HG03575 (cell line): ENCODE measurements around the gene KRTAP5-4.

Experiments
- ATAC-seq: cut with Tn5 transposase; IDR thresholded peaks from one replicate; pipeline ENCODE4 v1.9.1; 2021; ENCODE audit not compliant: unreplicated experiment, insufficient number of reproducible peaks, low FRiP score; ENCODE audit errors: extremely low read depth

Gene KRTAP5-4

DNA sequence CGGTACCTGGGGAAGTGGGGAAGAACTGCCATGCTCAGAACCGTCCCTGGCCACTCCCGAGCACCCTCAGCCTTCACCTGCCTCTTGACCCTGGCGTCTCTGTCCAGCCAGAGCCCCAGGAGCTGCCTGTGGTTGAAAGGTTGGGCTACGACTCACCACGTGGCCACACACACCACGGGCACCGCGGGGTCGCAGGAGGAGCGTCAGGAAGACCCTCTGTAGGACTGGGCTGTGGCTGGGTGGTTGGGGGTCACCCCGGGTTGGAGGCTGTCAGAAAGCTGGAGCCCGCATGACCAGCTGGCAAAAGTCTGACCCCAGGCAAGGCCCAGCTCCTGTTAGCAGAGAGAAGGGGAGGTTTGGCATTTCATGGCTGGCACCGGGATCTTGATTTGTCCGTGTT, 19.2 kb upstream of the KRTAP5-4 start:
- ATAC-seq = no peak

DNA sequence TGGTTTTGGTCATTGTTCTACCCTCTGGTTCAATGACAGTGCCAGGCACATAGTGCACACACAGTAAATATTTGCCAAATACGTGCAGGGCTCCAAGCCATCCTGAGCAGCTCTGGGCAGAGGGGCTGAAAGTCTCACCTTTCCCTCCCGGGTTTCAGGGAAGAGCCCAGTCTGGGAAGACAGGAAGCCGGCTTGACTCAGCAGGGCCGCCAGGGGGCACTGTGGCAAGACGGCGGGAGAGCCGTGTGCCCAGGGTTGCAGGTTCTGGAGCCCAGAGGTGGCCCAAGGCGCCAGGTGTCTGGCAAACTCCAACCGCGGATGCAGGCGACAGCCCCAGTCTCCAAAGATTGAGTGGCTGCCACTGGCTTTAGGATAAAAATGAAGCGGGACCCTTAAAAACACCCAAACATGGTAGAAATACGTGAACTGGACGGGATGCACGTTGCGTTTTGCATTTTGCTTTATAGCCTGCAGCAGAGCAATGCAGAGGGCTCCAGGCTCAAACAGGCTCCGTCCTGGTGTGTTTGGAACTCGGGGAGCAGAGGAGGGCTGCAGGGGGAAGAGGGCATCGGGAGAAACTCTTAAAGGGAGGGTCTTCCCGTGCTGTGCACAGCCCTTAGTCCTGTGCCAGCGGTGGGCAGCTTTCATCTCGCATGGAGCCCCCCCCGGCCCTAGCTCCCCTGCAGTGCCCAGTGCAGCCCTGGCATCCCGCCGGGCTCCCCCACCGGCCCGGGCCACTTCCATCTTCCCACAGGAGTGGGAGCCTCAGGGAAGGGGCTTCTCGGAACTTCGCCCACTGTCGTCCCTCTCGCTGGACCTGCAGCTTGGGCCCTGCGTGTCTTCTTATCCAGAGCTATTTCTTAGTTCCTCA, 18.4 kb upstream of the KRTAP5-4 start:
- no peak for ATAC-seq

DNA sequence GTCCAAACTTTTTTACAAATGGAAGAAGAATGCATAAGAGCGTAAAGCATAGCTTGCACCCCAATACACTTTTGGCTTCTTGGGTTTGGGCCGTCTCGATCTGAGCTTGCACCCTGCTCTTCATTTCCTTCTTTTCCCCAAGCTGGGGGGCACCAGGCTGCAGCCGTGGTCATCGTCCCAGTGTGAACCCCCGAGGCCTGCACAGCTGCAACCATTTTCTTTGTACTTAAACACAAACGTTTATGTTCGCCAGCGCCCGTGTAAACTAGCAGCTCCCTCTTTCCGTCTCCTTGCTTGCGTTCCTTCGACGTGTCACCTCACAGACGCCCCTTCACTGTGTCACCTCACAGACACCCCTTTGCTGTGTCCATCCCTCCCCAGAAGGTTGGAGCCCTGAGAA, 17.7 kb upstream of the KRTAP5-4 start:
- no peak for ATAC-seq

DNA sequence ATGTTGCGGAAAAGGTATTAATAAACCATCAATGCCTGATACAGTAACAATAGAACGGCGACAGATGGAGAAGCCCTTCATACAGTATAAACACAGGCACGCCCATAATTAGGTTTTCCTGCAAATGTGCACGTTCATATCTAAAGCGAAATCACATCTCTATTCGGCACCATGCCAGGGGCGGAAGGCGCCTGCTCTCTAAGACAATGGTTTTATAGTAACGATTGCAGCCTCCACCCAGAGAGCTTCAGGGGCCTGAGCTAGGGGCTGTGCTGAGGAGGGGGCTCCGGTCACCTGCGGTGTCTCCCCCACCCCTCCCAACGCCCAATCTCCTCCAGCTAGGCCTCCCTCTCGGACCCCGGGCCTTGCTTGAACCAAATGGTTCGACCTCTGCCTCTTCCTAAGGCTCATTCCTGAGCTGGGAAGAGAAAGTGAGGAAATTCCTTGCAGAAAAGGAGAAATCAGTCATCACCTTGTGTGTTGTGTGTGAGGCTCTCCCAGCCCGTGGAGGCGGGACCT, 17.2 kb upstream of the KRTAP5-4 start:
- no peak for ATAC-seq

DNA sequence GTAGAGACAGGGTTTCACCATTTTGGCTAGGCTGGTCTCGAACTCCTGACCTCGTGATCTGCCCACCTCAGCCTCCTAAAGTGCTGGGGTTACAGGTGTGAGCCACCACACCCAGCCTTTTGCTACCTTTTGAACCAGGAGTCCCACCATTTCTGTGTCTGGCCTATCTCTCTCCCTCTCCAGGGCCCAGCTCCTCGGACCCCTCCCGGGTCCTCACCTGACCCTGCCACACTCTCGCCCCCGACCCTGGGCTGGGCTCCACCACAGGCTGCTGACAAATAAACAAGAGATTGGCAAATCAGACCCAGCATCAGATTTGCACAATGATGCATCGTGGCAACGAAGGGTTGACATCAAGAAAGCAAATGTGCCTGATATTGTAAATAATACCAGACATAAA, 16.4 kb upstream of the KRTAP5-4 start:
- ATAC-seq = no peak

DNA sequence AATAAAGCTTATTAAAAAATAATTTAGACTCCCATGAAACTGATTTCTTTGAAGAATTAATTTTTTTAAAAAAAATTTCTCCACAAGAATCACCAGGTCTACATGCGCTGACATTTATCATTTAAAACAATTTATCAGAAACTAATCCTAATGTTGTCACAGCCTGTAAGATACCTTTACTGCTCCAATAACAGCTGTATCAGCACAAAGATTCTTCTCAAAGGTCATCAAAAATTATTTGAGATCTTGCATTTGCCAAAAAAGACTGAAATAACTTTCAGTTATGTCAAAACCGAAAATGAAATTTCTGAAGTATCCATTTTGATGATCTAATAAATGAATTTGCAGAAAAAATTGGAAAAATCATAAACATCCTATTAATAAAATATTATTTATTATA, 15.7 kb upstream of the KRTAP5-4 start:
- no peak for ATAC-seq

DNA sequence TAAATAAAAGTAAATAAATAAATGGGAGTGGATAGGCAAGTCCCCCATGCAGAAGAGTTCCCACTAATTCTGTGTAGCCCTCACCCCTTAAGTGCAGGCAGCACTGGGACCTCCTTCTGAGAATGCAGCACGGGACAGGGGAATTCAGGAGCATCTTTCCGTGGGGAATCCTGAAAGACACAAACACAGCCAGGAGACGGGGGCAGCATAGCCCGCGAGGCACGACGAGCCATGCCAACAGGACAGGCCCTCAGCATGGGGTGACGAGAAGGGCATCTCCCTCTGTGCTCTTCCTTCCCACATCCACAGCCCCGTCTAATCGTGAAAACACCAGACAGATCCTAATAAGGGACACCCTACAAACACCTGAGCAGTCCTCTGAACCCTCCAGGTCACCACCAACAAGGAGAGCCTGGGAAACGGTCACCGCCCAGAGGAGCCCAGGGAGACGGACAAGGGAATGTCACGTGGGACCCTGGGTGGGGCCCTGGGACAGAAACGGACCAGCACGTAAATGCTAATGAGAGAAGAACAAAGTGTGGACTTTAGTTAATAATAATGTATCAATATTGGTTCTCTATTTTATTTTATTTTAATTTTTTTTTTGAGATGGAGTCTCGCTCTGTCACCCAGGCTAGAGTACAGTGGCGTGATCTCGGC, 14.5 kb upstream of the KRTAP5-4 start:
- ATAC-seq = no peak

DNA sequence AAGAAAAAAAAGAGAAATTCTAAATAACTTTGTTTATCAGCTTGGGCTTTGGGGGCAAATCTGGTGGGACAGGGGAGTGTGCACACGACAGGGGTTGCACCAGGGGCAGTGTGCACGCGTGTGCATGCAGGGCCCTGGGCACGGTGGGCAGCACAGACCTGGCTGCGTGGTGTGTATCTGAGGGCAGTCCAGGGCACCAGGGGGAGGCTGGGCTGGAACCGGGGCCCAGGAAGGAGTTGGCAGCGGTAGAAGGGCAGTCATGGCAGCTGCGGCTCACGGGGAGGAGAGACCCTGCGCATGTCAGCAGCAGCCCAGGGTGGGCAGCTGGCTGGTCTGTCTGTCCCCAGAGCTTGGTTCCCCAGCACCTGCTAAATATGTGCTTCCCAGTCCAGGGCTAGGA, 11.9 kb upstream of the KRTAP5-4 start:
- ATAC-seq = no peak

DNA sequence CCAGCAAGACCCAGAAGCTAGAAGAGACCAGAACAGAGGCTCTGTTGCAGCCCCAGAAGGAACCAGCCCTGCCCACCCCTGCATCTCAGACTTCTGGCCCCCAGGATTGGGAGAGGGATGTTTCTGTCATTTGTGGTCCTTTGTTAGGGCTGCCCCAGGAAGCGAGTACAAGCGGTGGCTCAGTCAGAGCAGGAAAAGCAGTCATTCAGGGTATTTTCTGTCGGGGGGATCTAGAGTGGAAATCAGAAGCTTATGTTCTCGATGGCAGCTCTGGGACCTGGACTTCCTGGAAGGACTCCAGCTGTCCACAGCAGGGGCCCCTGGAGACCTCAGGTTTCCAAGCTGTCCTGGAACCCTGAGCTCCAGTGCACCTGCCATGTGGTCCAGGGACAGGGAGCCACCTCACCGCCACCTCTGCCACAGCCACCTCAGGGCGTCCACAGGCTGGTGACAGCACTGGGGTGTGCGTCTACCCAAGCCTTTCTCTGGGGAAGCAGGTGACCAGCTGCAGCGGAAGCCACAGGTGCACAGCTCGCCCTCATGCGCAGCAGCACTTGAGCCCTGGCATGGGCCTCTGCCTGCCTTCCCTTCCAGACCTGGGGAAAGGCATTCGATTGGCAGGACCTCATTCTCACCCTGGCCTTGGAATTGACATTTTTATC, 10.2 kb upstream of the KRTAP5-4 start:
- ATAC-seq = no peak

DNA sequence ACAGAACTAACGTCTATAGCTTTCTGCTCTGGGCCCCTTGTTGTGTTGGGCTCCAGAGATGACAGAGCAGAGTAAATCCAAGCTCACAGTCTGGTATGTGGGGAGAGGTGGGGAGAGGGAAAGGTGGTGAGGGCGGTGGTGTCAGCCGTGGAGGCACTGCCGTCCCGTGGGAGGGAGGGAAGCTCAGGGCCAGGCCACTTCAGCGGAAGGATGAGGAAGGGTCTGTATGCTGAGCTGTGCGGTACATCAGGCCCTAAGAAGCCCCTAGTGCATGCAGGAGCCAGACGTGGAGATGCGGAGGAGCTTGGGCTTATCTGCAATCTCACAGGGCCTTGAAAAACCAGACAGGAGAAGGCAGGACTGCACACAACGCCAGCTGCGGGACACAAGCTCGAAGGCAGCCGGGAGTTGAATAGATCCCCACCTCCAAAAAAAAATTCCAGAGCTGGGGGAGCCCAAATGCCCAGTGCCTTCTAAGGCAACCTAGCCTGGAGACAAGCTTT, 9.2 kb upstream of the KRTAP5-4 start:
- ATAC-seq = no peak

DNA sequence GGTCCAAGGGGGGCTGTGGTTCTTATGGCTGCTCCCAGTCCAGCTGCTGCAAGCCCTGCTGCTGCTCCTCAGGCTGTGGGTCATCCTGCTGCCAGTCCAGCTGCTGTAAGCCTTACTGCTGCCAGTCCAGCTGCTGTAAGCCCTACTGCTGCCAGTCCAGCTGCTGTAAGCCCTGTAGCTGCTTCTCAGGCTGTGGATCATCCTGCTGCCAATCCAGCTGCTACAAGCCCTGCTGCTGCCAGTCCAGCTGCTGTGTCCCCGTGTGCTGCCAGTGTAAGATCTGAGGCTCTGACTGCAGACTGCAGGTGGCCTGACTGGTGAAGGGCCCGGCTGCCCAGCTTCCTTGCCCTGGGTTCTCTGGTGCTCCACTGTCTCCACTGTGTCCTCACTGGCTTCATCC, 8.3 kb upstream of the KRTAP5-4 start:
- ATAC-seq = no peak

DNA sequence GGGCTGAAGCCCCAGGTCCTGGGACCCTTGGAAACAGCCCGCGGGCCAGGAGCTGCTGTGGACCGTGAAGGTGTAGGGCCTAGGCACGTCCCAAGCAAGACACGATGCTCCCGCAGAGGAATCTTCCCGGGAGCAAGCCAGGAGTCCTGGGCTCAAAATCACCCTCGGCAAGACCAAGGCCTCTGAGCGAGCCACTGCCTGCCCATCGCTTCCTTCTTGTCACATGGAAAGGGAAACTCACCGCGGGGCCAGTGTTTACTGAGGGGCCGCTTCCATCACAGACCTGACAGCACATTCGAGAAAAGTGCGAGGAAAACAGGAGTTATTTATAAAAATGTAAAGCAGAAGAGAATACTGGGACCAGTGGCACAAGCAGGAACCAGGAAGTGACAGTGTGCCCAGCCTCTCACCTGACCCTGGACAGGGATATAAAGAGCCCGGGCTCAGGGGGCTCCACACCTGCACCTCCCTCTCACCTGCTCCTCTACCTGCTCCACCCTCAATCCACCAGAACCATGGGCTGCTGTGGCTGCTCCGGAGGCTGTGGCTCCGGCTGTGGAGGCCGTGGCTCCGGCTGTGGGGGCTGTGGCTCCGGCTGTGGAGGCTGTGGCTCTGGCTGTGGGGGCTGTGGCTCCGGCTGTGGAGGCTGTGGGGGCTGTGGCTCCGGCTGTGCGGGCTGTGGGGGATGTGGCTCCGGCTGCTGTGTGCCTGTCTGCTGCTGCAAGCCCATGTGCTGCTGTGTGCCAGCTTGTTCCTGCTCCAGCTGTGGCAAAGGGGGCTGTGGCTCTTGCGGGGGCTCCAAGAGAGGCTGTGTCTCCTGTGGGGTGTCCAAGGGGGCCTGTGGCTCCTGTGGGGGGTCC, 7.6 kb upstream of the KRTAP5-4 start, which contains the start of gene KRTAP5-5:
Gene KRTAP5-5 (plus strand): TSS at position 450 of the 860 bp plus-strand sequence. CDS start 66 bp downstream, at position 516.
- no peak for ATAC-seq

DNA sequence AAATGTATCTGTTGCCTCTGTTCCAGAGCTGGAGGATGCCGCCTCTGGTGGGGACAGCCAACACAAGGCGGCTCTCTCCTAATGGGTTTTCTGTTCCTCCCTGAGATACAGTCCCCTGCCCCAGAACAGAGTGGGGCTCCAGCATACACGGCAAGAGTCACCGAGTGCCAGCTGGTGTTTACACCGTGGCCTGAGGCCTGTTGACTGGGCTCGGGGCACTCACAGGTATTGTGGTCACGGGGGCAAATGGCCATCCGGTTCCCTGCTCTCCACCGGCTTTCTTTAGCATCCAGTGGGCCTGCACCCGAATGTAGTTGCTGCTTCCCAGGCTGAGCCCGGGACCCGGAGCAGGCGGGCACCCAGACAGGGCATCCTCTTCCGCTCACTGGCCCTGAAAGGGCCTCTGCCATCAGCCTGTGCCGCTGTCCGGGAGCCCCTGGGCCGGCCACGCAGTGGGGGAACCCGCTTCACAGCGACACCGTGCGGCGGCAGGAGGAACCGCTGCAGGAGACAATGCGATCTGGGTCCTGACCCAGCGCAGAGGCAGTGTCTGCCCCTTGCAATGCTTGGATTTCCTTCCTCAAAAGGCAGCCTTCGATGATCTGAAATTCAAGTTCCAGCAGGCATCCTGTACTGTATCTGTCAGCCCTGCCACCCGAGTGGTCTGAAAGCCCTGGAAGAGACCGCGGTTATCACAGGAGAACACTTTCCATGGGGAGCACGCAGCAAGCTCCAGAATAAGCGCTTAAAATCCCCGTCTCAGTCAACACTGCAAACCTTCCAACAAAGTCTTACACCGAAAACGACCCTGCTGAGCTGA, 6.8 kb upstream of the KRTAP5-4 start:
- no peak for ATAC-seq

DNA sequence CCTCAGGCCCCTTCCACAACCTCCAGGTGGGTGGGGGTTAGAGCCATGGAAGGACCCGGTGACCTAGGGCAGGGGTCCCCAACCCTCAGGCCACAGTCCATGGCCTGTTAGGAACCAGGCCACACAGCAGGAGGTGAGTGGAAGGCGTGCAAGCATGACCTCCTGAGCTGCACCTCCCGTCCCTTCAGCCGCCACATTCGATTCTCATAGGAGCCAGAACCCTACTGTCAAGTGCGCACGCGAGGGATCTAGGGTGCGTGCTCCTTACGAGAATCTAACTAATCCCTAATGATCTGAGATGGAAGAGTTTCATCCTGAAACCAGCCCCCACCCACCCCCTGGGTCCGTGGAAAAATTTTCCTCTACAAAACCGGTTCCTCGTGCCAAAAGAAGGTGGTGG, 3.6 kb upstream of the KRTAP5-4 start:
- no peak for ATAC-seq

DNA sequence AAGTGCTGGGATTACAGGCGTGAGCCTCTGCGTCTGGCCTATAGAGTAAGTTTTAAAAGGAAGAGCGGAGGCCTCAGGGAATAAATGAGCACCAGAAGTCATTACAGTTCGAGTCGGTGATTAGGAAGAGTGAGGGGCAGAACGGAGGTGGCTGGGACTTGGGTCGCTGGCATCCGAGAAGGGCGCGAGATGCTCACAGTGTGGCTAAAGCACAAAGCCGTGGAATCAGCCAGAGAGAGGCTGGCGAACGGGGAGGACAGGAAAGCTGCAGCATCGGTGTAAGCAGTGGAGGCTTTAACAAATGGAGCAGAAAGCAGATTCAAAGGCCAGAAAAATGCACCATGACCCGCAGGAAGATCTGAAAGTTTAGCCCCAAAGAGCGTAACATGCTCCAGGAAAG, 2.7 kb upstream of the KRTAP5-4 start:
- no peak for ATAC-seq

DNA sequence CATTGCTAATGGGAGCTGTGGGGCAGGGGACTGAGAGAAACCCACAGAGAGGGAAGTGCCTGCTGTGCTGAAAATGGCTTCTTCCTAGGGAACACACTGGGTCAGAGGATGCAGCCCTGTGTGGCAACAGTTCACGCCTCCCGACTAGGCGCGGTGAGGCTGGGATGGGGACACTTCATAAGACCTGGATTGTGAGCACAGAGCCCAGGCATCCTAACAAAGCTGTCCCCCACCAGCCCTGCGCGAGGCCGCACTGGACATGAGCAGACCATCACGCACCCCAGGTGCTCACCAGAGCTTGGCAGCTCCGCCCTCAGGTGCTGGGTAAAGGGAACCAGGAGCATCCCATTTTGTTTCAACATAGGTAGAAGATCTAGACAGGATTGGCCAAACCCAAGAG, 1.8 kb upstream of the KRTAP5-4 start:
- ATAC-seq = no peak

DNA sequence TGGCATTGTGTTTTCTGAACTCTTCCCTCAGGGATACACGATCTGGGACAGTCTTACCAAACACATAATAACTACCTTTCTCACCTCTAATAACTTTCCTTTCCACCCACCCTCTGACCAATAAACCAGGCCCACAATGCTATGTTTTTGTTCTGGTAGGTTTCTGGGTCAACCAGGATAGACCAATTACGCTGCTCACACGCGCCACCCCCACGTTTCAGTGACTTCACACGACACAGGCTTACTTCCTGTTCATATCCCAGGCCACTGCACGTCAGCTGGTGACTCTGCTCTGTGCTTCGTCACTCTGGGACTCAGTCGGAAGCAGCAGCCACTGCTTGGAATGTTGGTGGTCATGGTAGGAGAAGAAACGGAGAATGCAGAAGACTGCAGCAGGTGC, 2.5 kb downstream of the KRTAP5-4 start:
- no peak for ATAC-seq

DNA sequence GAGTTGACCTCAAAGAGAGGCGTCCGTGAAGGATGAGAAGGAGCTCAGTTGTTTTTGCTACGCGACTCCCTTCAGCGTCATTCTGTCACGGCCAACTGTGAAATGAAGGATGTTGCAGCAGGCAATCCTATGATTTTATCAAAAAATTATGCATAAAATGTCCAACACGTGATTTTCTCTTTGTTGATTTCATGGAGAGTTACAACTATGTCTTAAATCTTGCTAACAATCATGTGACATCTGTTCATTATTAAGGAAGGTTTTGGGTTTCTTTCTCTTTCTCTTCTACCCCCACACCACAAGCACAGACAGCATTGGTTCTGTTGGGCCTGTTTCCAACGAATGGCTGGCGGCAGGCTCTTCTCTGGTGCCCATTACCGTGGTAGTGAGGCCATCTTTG, 3.7 kb downstream of the KRTAP5-4 start:
- no peak for ATAC-seq
